Suprapubic skin (tissue), 4 donors: ENCODE measurements around the gene MFAP5. TPM values are rescaled to one million over a fixed set of nuclear protein-coding genes. Genes with fewer than 3 reads are reported as not detected.

ENCODE experiments used
- DNase-seq, 2 donors: peaks; one replicate each; pipeline ENCODE4 v3.0.0-alpha.2; 2019; ENCODE audit warnings: low spot score in 2 of 2
- H3K27ac ChIP-seq: fragments of 200-600 bp; sonication (generic); one replicate; pipeline ENCODE4 v1.5.1; 2019
- H3K27me3 ChIP-seq: fragments of 200-600 bp; sonication (generic); one replicate; pipeline ENCODE4 v1.5.1; 2019
- H3K36me3 ChIP-seq: fragments of 200-600 bp; sonication (generic); one replicate; pipeline ENCODE4 v1.5.1; 2019
- H3K4me1 ChIP-seq: fragments of 200-600 bp; sonication (generic); one replicate; pipeline ENCODE4 v1.5.1; 2019
- H3K4me3 ChIP-seq: fragments of 200-600 bp; sonication (generic); one replicate; pipeline ENCODE4 v1.5.1; 2019; ENCODE audit warnings: mild to moderate bottlenecking
- H3K9me3 ChIP-seq: fragments of 200-600 bp; sonication (generic); one replicate; pipeline ENCODE4 v1.5.1; 2019
- CTCF ChIP-seq, 2 donors: fragments of 200-600 bp in 1 of 2; fragments of 450-650 bp in 1 of 2; sonication (generic) in 1 of 2; IDR thresholded peaks; one replicate each; pipeline ENCODE4 v1.5.1; 2016 to 2019; ENCODE audit warnings: antibody characterized with exemption in 2 of 2, mild to moderate bottlenecking in 1 of 2, moderate library complexity in 1 of 2
- EP300 ChIP-seq: sonication (generic); formaldehyde crosslinking; IDR thresholded peaks from one replicate; pipeline ENCODE4 v1.6.1; 2017; ENCODE audit warnings: antibody characterized with exemption
- POLR2A ChIP-seq, 2 donors: fragments of 450-650 bp; IDR thresholded peaks; one replicate each; pipeline ENCODE4 v1.6.1; 2017; ENCODE audit warnings: antibody characterized with exemption in 2 of 2, mild to moderate bottlenecking in 2 of 2, moderate library complexity in 2 of 2
- POLR2AphosphoS5 ChIP-seq, 3 donors: sonication (generic); formaldehyde crosslinking; IDR thresholded peaks; one replicate each; pipeline ENCODE4 v1.6.1; 2017; ENCODE audit warnings: antibody characterized with exemption in 3 of 3
- WGBS: methylation state at CpG from one replicate; pipeline ENCODE4 v1.1.5; 2018; 5-methylcytosine and 5-hydroxymethylcytosine counted together
- total RNA-seq, 4 donors: library from RNA; depleted of rRNA; stranded (reverse); fragments of >200 nt; gene quantifications; one replicate each; pipeline ENCODE4 v1.1.0, GENCODE V29; 2016

The MFAP5 gene
- total RNA-seq, 4 donors from 2014 or later, result 18.1 to 70.5 (median 26.4) TPM

GRCh38 chr12:8695116-8695515, 32.5 kb upstream of the MFAP5 start:
- WGBS, result 86% methylated on average over 10 of the region's 10 CpGs
- Histone ChIP-seq H3K4me3 (no peak overlapping the region), H3K4me1 (peaks cover 22% of the 10 kb centered on the region), H3K9me3 (no peaks in the 10 kb centered on the region), H3K36me3 (no peaks in the 10 kb centered on the region), H3K27me3 (no peaks in the 10 kb centered on the region), H3K27ac (no peak overlapping the region)
- TF ChIP-seq EP300 (no peak), CTCF (IDR thresholded peaks at IDR 0.05) (no peak), POLR2AphosphoS5 (IDR thresholded peaks at IDR 0.05) (no peak), POLR2A (IDR thresholded peaks at IDR 0.05) (no peak)
- DNase-seq, result no peak

DNA sequence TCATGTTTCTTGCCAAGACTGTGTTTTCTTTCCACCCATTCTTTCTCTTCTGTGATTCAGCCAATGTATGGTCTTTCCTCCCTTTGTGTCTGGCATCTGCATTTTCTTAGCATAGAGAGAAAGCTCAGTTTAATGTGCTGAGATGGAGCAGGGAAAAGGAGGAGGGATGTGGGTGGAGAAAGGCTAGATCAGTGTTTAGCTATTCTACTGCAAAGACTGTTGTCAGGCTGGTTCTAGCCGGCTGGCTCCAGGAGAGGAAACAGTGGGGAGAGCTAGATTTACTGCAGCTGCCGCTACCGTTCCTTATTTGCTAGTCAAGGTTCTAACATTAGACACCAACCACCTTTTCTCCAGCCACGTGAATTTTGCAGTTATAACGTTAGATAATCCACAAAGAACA, 29.9 kb upstream of the MFAP5 start:
- 11% methylated on average over 5 of the region's 5 CpGs for WGBS

GRCh38 chr12:8689681-8690080, 27.1 kb upstream of the MFAP5 start:
- DNase-seq, result no peak
- no peaks in the 10 kb centered on the region for H3K9me3 ChIP-seq
- no peak overlapping the region for H3K27ac ChIP-seq
- no peaks in the 10 kb centered on the region for H3K36me3 ChIP-seq
- no peak overlapping the region for H3K4me3 ChIP-seq
- TF ChIP-seq POLR2A (IDR thresholded peaks at IDR 0.05) (no peak), POLR2AphosphoS5 (IDR thresholded peaks at IDR 0.05) (no peak), CTCF (IDR thresholded peaks at IDR 0.05) (no peak), EP300 (no peak)
- peaks cover 13% of the 10 kb centered on the region for H3K4me1 ChIP-seq
- 93% methylated on average over 4 of the region's 4 CpGs for WGBS
- no peaks in the 10 kb centered on the region for H3K27me3 ChIP-seq

More for the DNA sequence above, 29.9 kb upstream of the MFAP5 start:
- H3K4me3 ChIP-seq, result no peak overlapping the region
- TF ChIP-seq CTCF (IDR thresholded peaks at IDR 0.05) (no peak), POLR2AphosphoS5 (IDR thresholded peaks at IDR 0.05) (no peak), EP300 (no peak), POLR2A (IDR thresholded peaks at IDR 0.05) (no peak)
- no peaks in the 10 kb centered on the region for H3K36me3 ChIP-seq
- H3K4me1 ChIP-seq, result peaks cover 15% of the 10 kb centered on the region
- DNase-seq, result no peak
- no peaks in the 10 kb centered on the region for H3K9me3 ChIP-seq
- no peaks in the 10 kb centered on the region for H3K27me3 ChIP-seq
- H3K27ac ChIP-seq, result no peak overlapping the region

- no peak overlapping the region for H3K4me3 ChIP-seq
- 39% methylated on average over 2 of the region's 2 CpGs for WGBS
- H3K9me3 ChIP-seq, result no peaks in the 10 kb centered on the region
- H3K27me3 ChIP-seq, result no peaks in the 10 kb centered on the region
- peaks cover 13% of the 10 kb centered on the region for H3K4me1 ChIP-seq
- TF ChIP-seq POLR2A (IDR thresholded peaks at IDR 0.05), result no peak
- peak overlapping the region; percentile 19 for H3K27ac ChIP-seq
- no peaks in the 10 kb centered on the region for H3K36me3 ChIP-seq
- no peak for DNase-seq
Observed at GRCh38 chr12:8687846-8688601, 25.4 kb upstream of the MFAP5 start.

DNA sequence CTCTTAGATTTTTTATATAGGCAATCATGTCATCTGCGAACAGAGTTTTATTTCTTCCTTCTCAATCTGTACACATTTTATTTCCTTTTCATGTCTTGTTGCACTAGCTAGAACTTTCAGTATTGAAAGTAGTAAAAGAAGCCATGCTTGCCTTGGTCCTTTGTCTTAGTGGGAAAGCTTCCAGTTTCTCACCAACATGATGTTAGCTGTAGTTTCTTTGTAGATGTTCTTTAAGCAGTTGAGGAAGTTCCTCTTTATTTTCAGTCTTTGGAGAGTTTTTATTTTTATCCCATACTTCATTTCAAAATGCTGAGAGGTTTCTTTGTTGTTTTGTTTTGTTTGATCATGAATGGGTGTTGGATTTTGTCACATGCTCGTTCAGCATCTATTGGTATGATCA, 22.4 kb upstream of the MFAP5 start:
- TF ChIP-seq EP300 (no peak), POLR2AphosphoS5 (IDR thresholded peaks at IDR 0.05) (no peak), CTCF (IDR thresholded peaks at IDR 0.05) (no peak), POLR2A (IDR thresholded peaks at IDR 0.05) (no peak)
- peaks cover 18% of the 10 kb centered on the region for H3K4me1 ChIP-seq
- WGBS, result 72% methylated on average over 2 of the region's 2 CpGs

More for the DNA sequence above, 22.4 kb upstream of the MFAP5 start:
- Histone ChIP-seq H3K27me3 (no peaks in the 10 kb centered on the region), H3K4me3 (no peak overlapping the region), H3K9me3 (no peaks in the 10 kb centered on the region), H3K27ac (no peak overlapping the region), H3K36me3 (no peaks in the 10 kb centered on the region)
- DNase-seq, result no peak
